Breast epithelium (tissue), 4 donors: ENCODE results near the gene WNT1. TPM values are rescaled to one million over a fixed set of nuclear protein-coding genes. Genes with fewer than 3 reads are reported as not detected.

Source experiments
- DNase-seq, 2 donors: peaks; one replicate each; pipeline ENCODE4 v3.0.0-alpha.2; 2019; ENCODE audit warnings: low spot score in 2 of 2
- H3K27ac ChIP-seq, 2 donors: fragments of 200-600 bp; sonication (generic) in 1 of 2; one replicate each; pipeline ENCODE4 v1.5.1; 2016 to 2019; ENCODE audit warnings: mild to moderate bottlenecking in 1 of 2
- H3K27me3 ChIP-seq, 2 donors: fragments of 200-600 bp; sonication (generic) in 1 of 2; one replicate each; pipeline versions ENCODE4 v1.5.1 to v1.6.0; 2017 to 2019; ENCODE audit warnings: control low read depth in 1 of 2, mild to moderate bottlenecking in 1 of 2
- H3K36me3 ChIP-seq: fragments of 200-600 bp; one replicate; pipeline ENCODE4 v1.5.1; 2019
- H3K4me1 ChIP-seq, 2 donors: fragments of 200-600 bp; sonication (generic); one replicate each; pipeline ENCODE4 v1.5.1; 2016 to 2019; ENCODE audit warnings: control low read depth in 1 of 2
- H3K4me3 ChIP-seq, 3 donors: fragments of 200-600 bp; sonication (generic); 1 replicate in 2 of 3; 2 replicates in 1 of 3; pipeline ENCODE4 v1.5.1; 2016 to 2019; ENCODE audit warnings: mild to moderate bottlenecking in 3 of 3, moderate library complexity in 2 of 3
- H3K9me3 ChIP-seq, 2 donors: fragments of 200-600 bp; sonication (generic) in 1 of 2; one replicate each; pipeline ENCODE4 v1.5.1; 2016 to 2019; ENCODE audit warnings: control low read depth in 1 of 2
- POLR2A ChIP-seq: fragments of 450-650 bp; IDR thresholded peaks from one replicate; pipeline ENCODE4 v1.6.1; 2016; ENCODE audit warnings: antibody characterized with exemption, mild to moderate bottlenecking, moderate library complexity
- POLR2AphosphoS5 ChIP-seq, 3 donors: sonication (generic); formaldehyde crosslinking; IDR thresholded peaks; one replicate each; pipeline ENCODE4 v1.6.1; 2017; ENCODE audit warnings: antibody characterized with exemption in 3 of 3
- intact Hi-C: fragments of 100-400 bp; cut with DNase I; formaldehyde crosslinking; loops from one replicate; pipeline ENCODE4 v1.15.1; 2023; ENCODE audit warnings: low total_unique reads
- total RNA-seq, 3 donors: library from RNA; depleted of rRNA; stranded (reverse); fragments of >200 nt; gene quantifications; one replicate each; pipeline ENCODE4 v1.1.0, GENCODE V29; 2016
- TF ChIP-seq, protein P1 (sequence below), 3 donors: fragments of 450-650 bp; IDR thresholded peaks; one replicate each; pipeline ENCODE4 v1.5.1; 2016 to 2017; ENCODE audit warnings: antibody characterized with exemption in 3 of 3, mild to moderate bottlenecking in 3 of 3, moderate library complexity in 3 of 3

WNT1 gene
- total RNA-seq, 3 donors from 2014 or later, result not detected

- intact Hi-C loops, result no loop called here
- H3K27ac ChIP-seq, result no peak overlapping the region
- no peak for TF ChIP-seq POLR2A
- TF ChIP-seq, protein P1, sequence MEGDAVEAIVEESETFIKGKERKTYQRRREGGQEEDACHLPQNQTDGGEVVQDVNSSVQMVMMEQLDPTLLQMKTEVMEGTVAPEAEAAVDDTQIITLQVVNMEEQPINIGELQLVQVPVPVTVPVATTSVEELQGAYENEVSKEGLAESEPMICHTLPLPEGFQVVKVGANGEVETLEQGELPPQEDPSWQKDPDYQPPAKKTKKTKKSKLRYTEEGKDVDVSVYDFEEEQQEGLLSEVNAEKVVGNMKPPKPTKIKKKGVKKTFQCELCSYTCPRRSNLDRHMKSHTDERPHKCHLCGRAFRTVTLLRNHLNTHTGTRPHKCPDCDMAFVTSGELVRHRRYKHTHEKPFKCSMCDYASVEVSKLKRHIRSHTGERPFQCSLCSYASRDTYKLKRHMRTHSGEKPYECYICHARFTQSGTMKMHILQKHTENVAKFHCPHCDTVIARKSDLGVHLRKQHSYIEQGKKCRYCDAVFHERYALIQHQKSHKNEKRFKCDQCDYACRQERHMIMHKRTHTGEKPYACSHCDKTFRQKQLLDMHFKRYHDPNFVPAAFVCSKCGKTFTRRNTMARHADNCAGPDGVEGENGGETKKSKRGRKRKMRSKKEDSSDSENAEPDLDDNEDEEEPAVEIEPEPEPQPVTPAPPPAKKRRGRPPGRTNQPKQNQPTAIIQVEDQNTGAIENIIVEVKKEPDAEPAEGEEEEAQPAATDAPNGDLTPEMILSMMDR (IDR thresholded peaks at IDR 0.05), result no peak
- no peak for TF ChIP-seq POLR2AphosphoS5 (IDR thresholded peaks at IDR 0.05)
- no peaks in the 10 kb centered on the region for H3K27me3 ChIP-seq
- H3K9me3 ChIP-seq, result no peaks in the 10 kb centered on the region
- DNase-seq, result no peak
- peaks cover 8 to 15% of the 10 kb centered on the region in 2 donors for H3K4me1 ChIP-seq
- no peak overlapping the region for H3K4me3 ChIP-seq
- H3K36me3 ChIP-seq, result no peaks in the 10 kb centered on the region
Measured at GRCh38 chr12:49021292-49021915, 43.3 kb downstream of the WNT1 start.

GRCh38 chr12:49022558-49023178, 44.5 kb downstream of the WNT1 start:
- intact Hi-C loops, result no loop called here
- H3K9me3 ChIP-seq, result no peaks in the 10 kb centered on the region
- peaks cover 5 to 11% of the 10 kb centered on the region in 2 donors for H3K4me1 ChIP-seq
- no peaks in the 10 kb centered on the region for H3K27me3 ChIP-seq
- no peak overlapping the region for H3K27ac ChIP-seq
- TF ChIP-seq POLR2AphosphoS5 (IDR thresholded peaks at IDR 0.05) (no peak), POLR2A (no peak)
- TF ChIP-seq, protein P1 (IDR thresholded peaks at IDR 0.05), result no peak
- no peaks in the 10 kb centered on the region for H3K36me3 ChIP-seq
- no peak for DNase-seq
- no peak overlapping the region for H3K4me3 ChIP-seq

- intact Hi-C loops, result no loop called here
- TF ChIP-seq POLR2AphosphoS5 (IDR thresholded peaks at IDR 0.05) (no peak), POLR2A (no peak)
- TF ChIP-seq, protein P1 (IDR thresholded peaks at IDR 0.05), result no peak
- Histone ChIP-seq H3K4me1 (peaks cover 0 to 6% of the 10 kb centered on the region in 2 donors), H3K36me3 (no peaks in the 10 kb centered on the region), H3K27ac (no peak overlapping the region), H3K27me3 (no peaks in the 10 kb centered on the region), H3K9me3 (no peaks in the 10 kb centered on the region), H3K4me3 (no peak overlapping the region)
- no peak for DNase-seq
Measured at GRCh38 chr12:49023812-49024211, 45.7 kb downstream of the WNT1 start.

DNA sequence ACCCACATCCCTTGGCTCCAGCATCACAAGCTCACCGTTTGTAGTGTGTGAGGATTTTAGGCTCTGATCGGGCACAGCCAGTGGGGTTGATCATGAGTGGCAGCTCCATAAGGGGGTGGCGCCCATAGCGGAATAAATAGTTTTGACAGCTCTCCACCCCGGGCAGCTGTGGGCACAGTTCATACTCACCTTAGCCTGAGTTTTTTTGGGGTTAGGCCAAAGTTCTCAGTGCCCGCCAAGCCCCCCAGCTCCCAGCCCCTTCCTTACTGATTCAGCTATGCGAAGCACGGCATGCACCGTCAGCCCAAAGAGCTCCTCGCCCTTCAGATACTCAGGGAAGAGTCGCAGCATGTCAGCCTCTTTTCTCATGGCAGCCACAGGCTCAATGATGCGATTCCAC, 46.4 kb downstream of the WNT1 start:
- Histone ChIP-seq H3K4me1 (peaks cover 0 to under 1% of the 10 kb centered on the region in 2 donors), H3K27ac (no peak overlapping the region), H3K4me3 (no peak overlapping the region), H3K9me3 (no peaks in the 10 kb centered on the region), H3K27me3 (no peaks in the 10 kb centered on the region), H3K36me3 (no peaks in the 10 kb centered on the region)
- intact Hi-C loops, result no loop called here
- TF ChIP-seq, protein P1 (IDR thresholded peaks at IDR 0.05), result no peak
- no peak for DNase-seq

GRCh38 chr12:49025463-49025862, 47.3 kb downstream of the WNT1 start:
- no peak for DNase-seq
- no peaks in the 10 kb centered on the region for H3K9me3 ChIP-seq
- no peaks in the 10 kb centered on the region for H3K4me1 ChIP-seq
- TF ChIP-seq POLR2AphosphoS5 (IDR thresholded peaks at IDR 0.05) (no peak), POLR2A (no peak)
- TF ChIP-seq, protein P1 (IDR thresholded peaks at IDR 0.05), result no peak
- H3K4me3 ChIP-seq, result no peak overlapping the region
- H3K36me3 ChIP-seq, result no peaks in the 10 kb centered on the region
- H3K27ac ChIP-seq, result no peak overlapping the region
- intact Hi-C loops, result no loop called here
- H3K27me3 ChIP-seq, result no peaks in the 10 kb centered on the region
